K562 (cell line): ENCODE measurements around the gene TMEM191C.
A peak's percentile ranks its signal among the peaks of the same experiment; 100 is the strongest.

Experiments used
- ARHGAP35 ChIP-seq: fragments of 450-650 bp; IDR thresholded peaks from 2 replicates; pipeline ENCODE4 v1.6.1; 2018; ENCODE audit not compliant: partially characterized antibody
- ATF2 ChIP-seq: sonication (generic); formaldehyde crosslinking; IDR thresholded peaks from 2 replicates; pipeline ENCODE4 v1.8.1; 2022; ENCODE audit warnings: missing genetic modification reagents
- HOMEZ ChIP-seq: fragments of 250-450 bp; sonication (Bioruptor Pico); IDR thresholded peaks from 2 replicates; pipeline ENCODE4 v1.4.0; 2020; ENCODE audit warnings: mild to moderate bottlenecking, moderate library complexity
- JUND ChIP-seq, 2 experiments: IDR thresholded peaks; 2 replicates in 1 of 2; 3 replicates in 1 of 2; pipeline ENCODE4 v1.6.1; 2011; ENCODE audit warnings: borderline replicate concordance in 2 of 2, low read depth in 2 of 2, low read length in 2 of 2, improper control_type of control experiment in 1 of 2, missing biosample characterization in 1 of 2, missing genetic modification characterization in 1 of 2, missing genetic modification reagents in 1 of 2
- NELFE ChIP-seq: IDR thresholded peaks from 2 replicates; pipeline ENCODE4 v1.6.1; 2011; ENCODE audit warnings: mild to moderate bottlenecking; ENCODE audit not compliant: insufficient read depth, insufficient read length
- NFE2L1 ChIP-seq: fragments of 450-650 bp; IDR thresholded peaks from 2 replicates; pipeline ENCODE4 v1.6.1; 2016; ENCODE audit warnings: missing genetic modification characterization, low read depth, mild to moderate bottlenecking, missing compliant biosample characterization, moderate library complexity, borderline replicate concordance
- POLR2A ChIP-seq: fragments of 450-650 bp; conservative IDR thresholded peaks from 2 replicates; pipeline ENCODE4 v1.6.1; 2016
- POLR2AphosphoS5 ChIP-seq: IDR thresholded peaks from 2 replicates; pipeline ENCODE4 v1.6.1; 2011; ENCODE audit warnings: mild to moderate bottlenecking, low read depth, low read length, moderate library complexity; ENCODE audit not compliant: control insufficient read depth, insufficient read depth
- RFX5 ChIP-seq: IDR thresholded peaks from 2 replicates; pipeline ENCODE4 v1.6.1; 2011; ENCODE audit warnings: low read depth, mild to moderate bottlenecking, improper control_type of control experiment, low read length
- ZBTB34 ChIP-seq: fragments of 250-450 bp; sonication (Bioruptor Pico); IDR thresholded peaks from 2 replicates; pipeline ENCODE4 v1.8.0; 2021; ENCODE audit warnings: mild to moderate bottlenecking, moderate library complexity
- ZNF12 ChIP-seq: sonication (generic); formaldehyde crosslinking; IDR thresholded peaks from 2 replicates; pipeline ENCODE4 v1.4.0; 2020; ENCODE audit warnings: mild to moderate bottlenecking, missing genetic modification reagents
- ZZZ3 ChIP-seq: fragments of 450-650 bp; IDR thresholded peaks from 2 replicates; pipeline ENCODE4 v1.6.1; 2016; ENCODE audit warnings: antibody characterized with exemption, mild to moderate bottlenecking, moderate library complexity

- TF ChIP-seq ATF2 (CRISPR knock-in tag): no peak
- TF ChIP-seq RFX5: no peak
- TF ChIP-seq JUND (IDR thresholded peaks at IDR 0.05; ENCODE audit: borderline replicate concordance, low read depth, low read length): no peak
- no peak for TF ChIP-seq JUND (tag; IDR thresholded peaks at IDR 0.05; ENCODE audit: borderline replicate concordance, low read depth, low read length)
- no peak for TF ChIP-seq ZNF12 (CRISPR knock-in tag)
- TF ChIP-seq POLR2A: no peak; the same call in 1 of the 2 replicates
- no peak for TF ChIP-seq HOMEZ
- no peak for TF ChIP-seq ZZZ3
- no peak for TF ChIP-seq ARHGAP35
- TF ChIP-seq ZBTB34: no peak
- TF ChIP-seq POLR2AphosphoS5: peak; percentile 63
- TF ChIP-seq NELFE: no peak
- no peak for TF ChIP-seq NFE2L1 (tag)
These were observed 18.4 kb upstream of the TMEM191C start for GRCh38 chr22:21448627-21449416.
